Uterus (tissue), 2 donors: ENCODE measurements around the gene OTOP2.

Experiments
- CTCF ChIP-seq, 4 experiments: fragments of 200-600 bp in 2 of 4; fragments of 450-650 bp in 2 of 4; sonication (generic) in 2 of 4; IDR thresholded peaks; one replicate each; pipeline ENCODE4 v1.5.1; 2016 to 2019; ENCODE audit warnings: antibody characterized with exemption in 4 of 4, mild to moderate bottlenecking in 2 of 4, moderate library complexity in 1 of 4
- POLR2A ChIP-seq, 2 donors: fragments of 450-650 bp; IDR thresholded peaks; one replicate each; pipeline ENCODE4 v1.6.1; 2016; ENCODE audit warnings: antibody characterized with exemption in 2 of 2, mild to moderate bottlenecking in 1 of 2, moderate library complexity in 1 of 2

DNA sequence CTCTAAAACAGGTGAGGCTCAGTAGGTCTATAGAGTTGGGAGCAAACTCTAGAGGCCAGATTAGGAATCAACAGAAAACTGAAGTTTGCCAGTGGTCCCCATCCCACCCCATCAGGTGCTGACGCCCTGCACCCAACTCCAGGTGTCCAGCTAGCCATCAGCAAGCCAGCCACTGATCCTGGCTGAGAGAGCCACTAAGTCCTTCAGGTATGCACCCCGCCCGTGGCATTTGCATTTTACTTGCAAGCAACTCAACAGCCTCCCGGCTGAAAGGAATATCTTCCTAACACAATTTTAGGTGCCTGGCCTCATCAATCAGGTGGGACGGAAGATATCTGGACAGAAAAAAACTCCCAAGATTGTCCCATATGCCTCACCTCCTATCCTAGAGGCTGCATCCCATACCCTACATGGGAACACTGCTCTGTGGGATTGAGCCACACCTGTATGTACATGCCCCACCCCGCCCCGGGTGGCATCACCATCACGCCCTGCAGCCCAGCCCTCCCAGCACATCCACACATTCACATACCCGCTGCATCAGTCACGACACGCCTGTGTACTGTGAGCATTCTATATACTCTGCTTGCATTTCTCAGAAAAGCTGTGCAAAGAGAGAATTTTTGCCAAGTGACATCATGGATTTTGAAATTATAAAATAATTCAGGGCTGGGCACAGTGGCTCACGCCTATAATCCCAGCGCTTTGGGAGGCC, 19.9 kb downstream of the OTOP2 start:
- TF ChIP-seq CTCF (IDR thresholded peaks at IDR 0.05) = no peak
- no peak for TF ChIP-seq POLR2A (IDR thresholded peaks at IDR 0.05)
